NT2/D1 (cell line): ENCODE results near the gene NDUFS6.
"Not testable (repeated sequence)": the region's sequence is repeated elsewhere in the genome, so short reads cannot be mapped to it uniquely, and the experiment has no call there.

Source experiments
- YY1 ChIP-seq: IDR thresholded peaks from 2 replicates; pipeline ENCODE4 v1.6.1; 2011; ENCODE audit not compliant: insufficient read length, insufficient read depth
- ZNF274 ChIP-seq: IDR thresholded peaks from 2 replicates; pipeline ENCODE4 v1.6.1; 2011; ENCODE audit warnings: mild to moderate bottlenecking, low read depth, low read length

DNA sequence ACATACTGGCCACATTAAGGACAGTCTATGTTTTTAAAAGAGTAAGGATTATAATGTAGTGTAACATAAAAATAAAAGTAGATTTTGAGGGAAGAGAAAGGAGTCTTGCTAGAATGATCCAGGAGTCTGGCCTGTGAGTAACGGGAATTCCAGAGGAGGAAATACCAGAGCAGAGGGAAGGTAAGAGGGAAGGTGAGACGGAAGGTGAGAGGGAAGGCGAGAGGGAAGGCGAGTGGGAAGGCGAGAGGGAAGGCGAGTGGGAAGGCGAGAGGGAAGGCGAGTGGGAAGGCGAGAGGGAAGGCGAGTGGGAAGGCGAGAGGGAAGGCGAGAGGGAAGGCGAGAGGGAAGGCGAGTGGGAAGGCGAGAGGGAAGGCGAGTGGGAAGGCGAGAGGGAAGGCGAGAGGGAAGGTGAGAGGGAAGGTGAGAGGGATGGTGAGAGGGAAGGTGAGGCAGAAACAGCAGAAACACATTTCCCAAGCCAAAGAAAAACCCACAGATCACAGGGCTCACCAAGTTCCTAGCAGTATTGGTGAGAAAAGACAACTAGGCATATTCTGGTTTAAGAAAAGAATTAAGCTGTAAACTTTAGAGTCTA, 15.4 kb downstream of the NDUFS6 start:
- TF ChIP-seq ZNF274, YY1: not testable (repeated sequence)
